Colon (tissue), 2 donors: ENCODE results near the gene LONP2.
"Not testable (repeated sequence)": the region's sequence is repeated elsewhere in the genome, so short reads cannot be mapped to it uniquely, and the experiment has no call there.

ENCODE experiments used
- FAIRE-seq: peaks from 2 replicates; lab custom pipeline; 2012; peaks lifted over from hg19 to GRCh38; lab: Jason Lieb, UNC
- donor health status: control.
- donor health status: control.

LONP2 gene

GRCh38 chr16:48370668-48371392, 126.7 kb downstream of the LONP2 start:
- FAIRE-seq, result not testable (repeated sequence)

- FAIRE-seq, result no peak
Observed at GRCh38 chr16:48371393-48371780, 127.3 kb downstream of the LONP2 start.

- no peak for FAIRE-seq
Observed at GRCh38 chr16:48372744-48373143, 128.6 kb downstream of the LONP2 start.

GRCh38 chr16:48373258-48374029, 129.3 kb downstream of the LONP2 start:
- FAIRE-seq, result no peak

- FAIRE-seq, result no peak
Observed at GRCh38 chr16:48374255-48374654, 130.2 kb downstream of the LONP2 start.

- not testable (repeated sequence) for FAIRE-seq
Observed at GRCh38 chr16:48377301-48377700, 133.2 kb downstream of the LONP2 start.

- no peak for FAIRE-seq
Observed at GRCh38 chr16:48378276-48378675, 134.2 kb downstream of the LONP2 start.

- FAIRE-seq, result no peak
Observed at GRCh38 chr16:48378836-48379235, 134.7 kb downstream of the LONP2 start.

GRCh38 chr16:48381201-48381600, 137.1 kb downstream of the LONP2 start:
- FAIRE-seq, result no peak

- no peak for FAIRE-seq
Observed at GRCh38 chr16:48382131-48382530, 138.0 kb downstream of the LONP2 start.

GRCh38 chr16:48383009-48383876, 139.1 kb downstream of the LONP2 start:
- peak; percentile 5 for FAIRE-seq

- FAIRE-seq, result no peak
Observed at GRCh38 chr16:48383877-48384519, 139.9 kb downstream of the LONP2 start.

- no peak for FAIRE-seq
Observed at GRCh38 chr16:48384520-48385252, 140.6 kb downstream of the LONP2 start.

GRCh38 chr16:48385253-48386150, 141.4 kb downstream of the LONP2 start, which contains the start of gene SIAH1:
TSS of gene SIAH1 (minus strand) at chr16:48385413. CDS start at chr16:48362428, 22,985 bp downstream.
- no peak for FAIRE-seq

GRCh38 chr16:48386559-48387312, 142.6 kb downstream of the LONP2 start:
- FAIRE-seq, result no peak

- FAIRE-seq, result no peak
Observed at GRCh38 chr16:48392407-48392806, 148.3 kb downstream of the LONP2 start.

- FAIRE-seq, result no peak
Observed at GRCh38 chr16:48393485-48394354, 149.6 kb downstream of the LONP2 start.

GRCh38 chr16:48394355-48394703, 150.2 kb downstream of the LONP2 start:
- FAIRE-seq, result no peak

- no peak for FAIRE-seq
Observed at GRCh38 chr16:48395375-48395774, 151.3 kb downstream of the LONP2 start.
